K562 (cell line): Measurements from ENCODE around the gene VRK3. TPM values are rescaled to one million over a fixed set of nuclear protein-coding genes. Genes with fewer than 3 reads are reported as not detected.

Experiments
- CBX3 ChIP-seq, 2 experiments: IDR thresholded peaks; 1 replicate in 1 of 2; 2 replicates in 1 of 2; pipeline ENCODE4 v1.6.1; 2012; ENCODE audit warnings: inconsistent platforms in 2 of 2, low read length in 2 of 2, borderline replicate concordance in 1 of 2, control low read depth in 1 of 2
- E2F4 ChIP-seq: sonication (generic); formaldehyde crosslinking; IDR thresholded peaks from 2 replicates; pipeline ENCODE4 v1.8.0; 2022; ENCODE audit warnings: mild to moderate bottlenecking, low read depth, missing genetic modification reagents
- FUS ChIP-seq: fragments of 200-400 bp; formaldehyde crosslinking; optimal IDR thresholded peaks from 2 replicates; pipeline ENCODE3; 2017; ENCODE audit warnings: low read depth, low read length
- MLLT1 ChIP-seq, 2 experiments: fragments of 450-650 bp; IDR thresholded peaks; 2 replicates each; pipeline ENCODE4 v1.6.1; 2016
- NKRF ChIP-seq: fragments of 450-650 bp; IDR thresholded peaks from 2 replicates; pipeline ENCODE4 v1.6.1; 2016; ENCODE audit warnings: borderline replicate concordance
- POLR2AphosphoS2 ChIP-seq: IDR thresholded peaks from 2 replicates; pipeline ENCODE4 v1.6.1; 2012; ENCODE audit warnings: low read length, improper control_type of control experiment
- POLR2B ChIP-seq: fragments of 450-650 bp; IDR thresholded peaks from 2 replicates; pipeline ENCODE4 v1.6.1; 2018; ENCODE audit warnings: low read depth; ENCODE audit not compliant: partially characterized antibody
- POLR2G ChIP-seq: fragments of 200-400 bp; formaldehyde crosslinking; IDR thresholded peaks from 2 replicates; pipeline ENCODE4 v1.6.1; 2017; ENCODE audit warnings: low read depth, mild to moderate bottlenecking, antibody characterized with exemption, low read length, moderate library complexity
- PRDM10 ChIP-seq: fragments of 450-650 bp; IDR thresholded peaks from 2 replicates; pipeline ENCODE4 v1.6.1; 2018; ENCODE audit not compliant: partially characterized antibody
- THRB ChIP-seq: fragments of 450-650 bp; formaldehyde crosslinking; conservative IDR thresholded peaks from 2 replicates; pipeline ENCODE4 v1.4.0; 2022; ENCODE audit warnings: mild to moderate bottlenecking, missing genetic modification characterization
- polyA plus RNA-seq, 8 experiments: library from polyadenylated mRNA; depleted of rRNA in 4 of 8; stranded (reverse) in 5 of 8; unstranded in 3 of 8; fragments of >200 nt; fragmentation: Nextera tagmentation in 2 of 8; fragmentation: Illumina TruSeq in 1 of 8; extraction: Ambion mirVana in 2 of 8; extraction: Trizol in 1 of 8; gene quantifications; 2 replicates each; pipeline versions ENCODE4 v1.2.1 to v1.2.3, GENCODE V29; 2011 to 2014; ENCODE audit warnings: inconsistent platforms in 1 of 8, missing spikeins in 1 of 8
- total RNA-seq, 7 experiments: library from RNA; depleted of rRNA in 6 of 7; stranded (reverse); fragments of >200 nt in 6 of 7; fragmentation: Illumina TruSeq in 2 of 7; extraction: Trizol in 2 of 7; gene quantifications; 2 replicates each; pipeline versions ENCODE4 v1.2.1 to v1.2.3, GENCODE V29; 2011 to 2021; ENCODE audit warnings: low replicate concordance in 1 of 7

VRK3 gene
- total and polyA plus RNA-seq, 9 of the 15 experiments (the other 6 are each of a cell fraction or from before 2014, with no cell fraction given): 25.6 to 94.3 (median 42.9) TPM

GRCh38 chr19:49930483-49931011 lies 94.6 kb downstream of the VRK3 start (continued):
- 0 out of 2 replicates have a peak, but pooled peaks have one; percentile 1 for TF ChIP-seq THRB (CRISPR knock-in tag)
- TF ChIP-seq PRDM10: peak; percentile 26
- no peak for TF ChIP-seq E2F4 (CRISPR knock-in tag)
- 0 out of 2 replicates have a peak, but pooled peaks have one; percentile 10 for TF ChIP-seq POLR2AphosphoS2
- TF ChIP-seq MLLT1 (IDR thresholded peaks at IDR 0.05): 0 out of 4 replicates have a peak, but pooled peaks of 1 of the 2 experiments have one; percentile 36
- 0 out of 2 replicates have a peak, but pooled peaks have one; percentile 51 for TF ChIP-seq NKRF
- TF ChIP-seq CBX3 (IDR thresholded peaks at IDR 0.05; ENCODE audit: borderline replicate concordance in 1 of 2, low read length in 2 of 2): peak in 1 of 2 experiments; percentile 38; a peak in 1 of 3 replicates
- TF ChIP-seq POLR2G: peak; percentile 93
- TF ChIP-seq FUS: no peak
- peak; percentile 14 for TF ChIP-seq POLR2B
